ENCODE results near the gene PRKAR2B. TPM values are rescaled to one million over a fixed set of nuclear protein-coding genes. Genes with fewer than 3 reads are reported as not detected.

PRKAR2B gene
- total RNA-seq, 4 donors from 2014 or later: 3.0 to 28.1 (median 5.7) TPM

DNA sequence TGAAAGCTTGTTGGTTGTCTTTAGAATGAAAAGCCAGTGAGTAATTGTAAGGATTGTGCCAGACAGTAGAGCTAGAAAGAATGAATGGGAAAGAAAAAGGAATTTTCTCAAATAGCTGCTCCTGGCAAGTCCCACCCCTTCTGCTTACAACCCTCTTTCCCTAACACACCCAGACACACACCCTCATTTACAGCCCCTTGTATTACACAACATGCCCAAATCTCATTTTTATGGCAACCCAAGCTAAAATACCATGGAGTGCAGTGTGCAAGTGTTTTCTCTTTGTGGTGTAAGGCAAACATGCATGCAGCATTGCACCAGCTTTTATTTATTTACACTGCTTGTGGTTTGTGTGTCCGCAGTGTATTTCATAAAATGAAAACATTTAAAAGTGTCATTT is 1.5 kb downstream of the PRKAR2B start:
- no peaks in the 10 kb centered on the region for H3K27me3 ChIP-seq
- no peak for DNase-seq
- no peak overlapping the region for H3K27ac ChIP-seq
- no peaks in the 10 kb centered on the region for H3K36me3 ChIP-seq
- H3K9me3 ChIP-seq: no peaks in the 10 kb centered on the region
- TF ChIP-seq, protein P1, sequence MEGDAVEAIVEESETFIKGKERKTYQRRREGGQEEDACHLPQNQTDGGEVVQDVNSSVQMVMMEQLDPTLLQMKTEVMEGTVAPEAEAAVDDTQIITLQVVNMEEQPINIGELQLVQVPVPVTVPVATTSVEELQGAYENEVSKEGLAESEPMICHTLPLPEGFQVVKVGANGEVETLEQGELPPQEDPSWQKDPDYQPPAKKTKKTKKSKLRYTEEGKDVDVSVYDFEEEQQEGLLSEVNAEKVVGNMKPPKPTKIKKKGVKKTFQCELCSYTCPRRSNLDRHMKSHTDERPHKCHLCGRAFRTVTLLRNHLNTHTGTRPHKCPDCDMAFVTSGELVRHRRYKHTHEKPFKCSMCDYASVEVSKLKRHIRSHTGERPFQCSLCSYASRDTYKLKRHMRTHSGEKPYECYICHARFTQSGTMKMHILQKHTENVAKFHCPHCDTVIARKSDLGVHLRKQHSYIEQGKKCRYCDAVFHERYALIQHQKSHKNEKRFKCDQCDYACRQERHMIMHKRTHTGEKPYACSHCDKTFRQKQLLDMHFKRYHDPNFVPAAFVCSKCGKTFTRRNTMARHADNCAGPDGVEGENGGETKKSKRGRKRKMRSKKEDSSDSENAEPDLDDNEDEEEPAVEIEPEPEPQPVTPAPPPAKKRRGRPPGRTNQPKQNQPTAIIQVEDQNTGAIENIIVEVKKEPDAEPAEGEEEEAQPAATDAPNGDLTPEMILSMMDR (IDR thresholded peaks at IDR 0.05): no peak
- TF ChIP-seq POLR2A (IDR thresholded peaks at IDR 0.05): no peak
- peak overlapping the region in 3 of 4 donors; percentile 48 to 77 (median 65) for H3K4me3 ChIP-seq
- H3K4me1 ChIP-seq: peaks cover 0 to 20% (median 2%) of the 10 kb centered on the region in 4 donors

DNA sequence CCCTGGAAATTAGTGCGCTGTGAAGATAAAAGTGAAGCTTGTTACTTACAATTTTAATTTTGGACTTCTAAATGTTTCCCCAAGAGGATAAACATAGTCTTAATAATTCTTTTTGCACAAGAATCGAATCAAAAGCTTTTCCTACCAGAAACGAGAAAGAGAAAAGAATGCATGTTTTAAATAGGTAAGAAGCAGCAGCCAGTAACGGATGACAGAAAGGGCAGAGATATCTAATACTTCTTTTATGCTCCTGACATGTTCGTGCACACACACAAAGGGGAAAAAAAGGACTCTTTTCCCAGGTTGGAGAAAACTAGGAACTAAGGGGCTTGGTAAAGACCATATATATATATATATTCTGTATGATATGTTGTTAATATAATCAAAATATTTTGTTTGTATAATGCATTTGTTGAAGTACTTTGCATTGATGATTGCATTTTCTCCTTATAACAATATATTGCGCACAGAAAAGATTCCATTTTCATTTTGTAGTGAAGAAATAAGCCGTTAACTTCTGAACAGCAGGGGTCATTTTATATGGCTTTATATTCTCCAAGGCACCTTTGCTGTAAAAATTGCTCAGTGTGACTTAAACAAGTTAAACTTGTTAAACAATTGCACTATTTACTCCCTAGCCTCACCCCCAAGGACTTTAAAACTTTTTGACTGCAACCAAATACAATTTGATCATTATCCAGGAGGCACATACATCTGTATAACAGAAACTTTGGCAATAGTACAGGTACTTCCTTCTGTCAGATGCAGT is 2.2 kb downstream of the PRKAR2B start:
- no peaks in the 10 kb centered on the region for H3K9me3 ChIP-seq
- no peak overlapping the region for H3K27ac ChIP-seq
- no peaks in the 10 kb centered on the region for H3K36me3 ChIP-seq
- H3K4me1 ChIP-seq: peaks cover 0 to 20% (median 2%) of the 10 kb centered on the region in 4 donors
- H3K4me3 ChIP-seq: no peak overlapping the region
- no peak for TF ChIP-seq POLR2A (IDR thresholded peaks at IDR 0.05)
- TF ChIP-seq, protein P1 (IDR thresholded peaks at IDR 0.05): no peak
- DNase-seq: no peak
- no peaks in the 10 kb centered on the region for H3K27me3 ChIP-seq

DNA sequence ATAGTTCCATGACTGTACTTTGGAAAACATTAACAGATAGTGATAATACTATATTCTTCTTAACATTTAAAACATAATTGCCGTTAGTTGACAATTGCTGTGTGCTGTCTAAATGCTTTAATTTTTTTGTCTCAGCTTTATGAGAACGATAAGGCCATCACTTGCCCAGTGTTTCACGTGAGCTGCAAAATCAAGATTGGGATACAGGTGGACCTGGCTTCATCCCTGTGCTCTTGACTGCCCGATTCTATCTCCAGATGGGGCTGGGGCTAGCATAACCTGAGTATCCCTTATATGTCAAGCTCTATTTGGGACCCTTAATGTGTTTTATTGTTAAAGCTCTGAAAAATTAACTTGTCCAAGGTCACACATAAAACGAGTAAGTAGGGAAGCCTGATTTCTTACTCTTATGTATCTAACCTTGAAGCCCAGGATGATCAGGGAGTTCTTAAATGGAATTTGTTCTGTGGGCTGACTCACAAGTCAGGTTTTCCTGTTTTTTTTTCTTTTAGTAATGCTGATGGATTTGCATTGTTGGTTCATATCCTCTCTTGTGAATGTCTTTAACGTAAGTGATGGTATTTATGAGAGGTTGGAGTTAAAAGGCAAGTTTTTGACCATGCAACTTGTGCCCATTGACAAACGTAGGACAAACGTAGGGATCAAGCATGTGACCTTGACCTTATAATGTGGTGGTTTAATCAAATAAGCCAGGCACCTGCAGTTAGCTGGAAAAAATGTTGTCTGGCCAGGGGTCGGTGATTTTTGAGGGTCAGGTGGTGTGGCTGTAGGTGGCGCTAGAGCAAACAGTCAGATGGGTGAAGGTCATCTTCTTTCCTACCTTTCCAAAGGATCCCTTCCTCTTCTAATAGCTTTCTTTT is 3.6 kb downstream of the PRKAR2B start:
- no peaks in the 10 kb centered on the region for H3K36me3 ChIP-seq
- H3K27ac ChIP-seq: no peak overlapping the region
- peaks cover 0 to 20% (median 2%) of the 10 kb centered on the region in 4 donors for H3K4me1 ChIP-seq
- no peaks in the 10 kb centered on the region for H3K9me3 ChIP-seq
- H3K4me3 ChIP-seq: no peak overlapping the region
- no peaks in the 10 kb centered on the region for H3K27me3 ChIP-seq
- no peak for DNase-seq
- TF ChIP-seq POLR2A (IDR thresholded peaks at IDR 0.05): no peak
- TF ChIP-seq, protein P1 (IDR thresholded peaks at IDR 0.05): no peak

DNA sequence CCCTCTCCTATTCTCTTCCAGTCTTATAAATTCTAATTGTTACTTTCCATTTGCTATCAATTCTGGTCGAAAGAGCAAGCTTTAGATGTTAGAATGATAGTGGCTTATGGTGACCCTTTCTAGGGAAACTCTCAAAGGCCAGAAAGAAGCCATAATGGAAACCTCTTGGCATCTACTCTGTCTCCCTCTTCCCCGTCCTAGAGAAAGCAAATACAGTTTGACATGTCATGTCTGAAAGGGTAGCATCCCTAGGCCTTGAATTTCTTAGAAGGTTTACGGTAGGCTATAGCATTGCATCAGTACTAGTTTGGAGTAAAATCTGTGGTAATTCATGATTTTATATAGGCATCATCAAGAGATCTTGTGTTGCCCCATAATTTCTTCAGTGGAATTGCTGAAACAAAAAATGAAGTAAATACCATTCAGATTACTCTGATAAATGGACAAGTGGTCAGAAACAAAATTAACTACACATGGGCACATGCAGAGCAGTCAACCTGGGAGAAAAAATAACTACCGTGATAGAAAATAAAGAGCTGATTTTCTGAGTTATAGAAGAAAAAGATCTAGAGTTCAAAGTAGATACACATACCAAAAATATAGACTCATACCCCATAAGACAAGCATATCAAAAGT is 4.4 kb downstream of the PRKAR2B start:
- Histone ChIP-seq H3K4me3 (no peak overlapping the region), H3K4me1 (peaks cover 0 to 20% (median 2%) of the 10 kb centered on the region in 4 donors), H3K27me3 (no peaks in the 10 kb centered on the region), H3K9me3 (no peaks in the 10 kb centered on the region), H3K27ac (no peak overlapping the region), H3K36me3 (no peaks in the 10 kb centered on the region)
- DNase-seq: no peak
- TF ChIP-seq, protein P1 (IDR thresholded peaks at IDR 0.05): no peak
- no peak for TF ChIP-seq POLR2A (IDR thresholded peaks at IDR 0.05)

DNA sequence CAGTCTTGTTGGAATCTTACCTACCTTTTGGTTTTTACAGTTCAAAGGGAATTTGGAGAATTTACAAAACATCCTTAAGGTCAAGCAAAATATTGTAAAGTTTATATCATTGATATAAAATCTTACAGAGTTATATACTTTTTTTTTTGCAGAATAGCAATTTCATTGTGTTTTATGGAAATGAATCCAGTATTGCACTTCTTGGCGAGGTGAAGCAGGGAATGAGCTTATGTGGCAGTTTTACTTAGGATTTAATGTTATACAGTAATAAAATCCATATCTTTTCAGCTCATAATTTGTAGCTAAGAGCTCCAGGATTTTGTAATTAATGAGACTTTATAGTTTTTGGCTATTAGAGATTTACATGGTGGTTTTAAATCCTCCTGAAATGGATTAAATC is 5.0 kb downstream of the PRKAR2B start:
- Histone ChIP-seq H3K27ac (no peak overlapping the region), H3K4me1 (peaks cover 0 to 20% (median 2%) of the 10 kb centered on the region in 4 donors), H3K4me3 (no peak overlapping the region), H3K36me3 (no peaks in the 10 kb centered on the region), H3K9me3 (no peaks in the 10 kb centered on the region), H3K27me3 (no peaks in the 10 kb centered on the region)
- no peak for TF ChIP-seq POLR2A (IDR thresholded peaks at IDR 0.05)
- TF ChIP-seq, protein P1 (IDR thresholded peaks at IDR 0.05): no peak
- no peak for DNase-seq

Measured in Peyer's patch (tissue), 4 donors.